WTC11 (cell line): ENCODE data around the gene STK32C. TPM values are rescaled to one million over a fixed set of nuclear protein-coding genes. Genes with fewer than 3 reads are reported as not detected.

Source experiments
- ATAC-seq: fragments of 200-7000 bp; cut with Tn5 transposase; 2 replicates; pipeline ENCODE4 v1.10.0; 2021; ENCODE audit warnings: mild to moderate bottlenecking, moderate library complexity
- CTCF ChIA-PET: fragments of 300-600 bp; sonication (Branson Sonifier 250); formaldehyde crosslinking; loops from one replicate; lab custom pipeline; 2021; ENCODE audit warnings: antibody characterized with exemption; lab: Charles Lee
- POLR2A ChIA-PET: fragments of 350-600 bp; sonication (Branson Sonifier 250); formaldehyde crosslinking; loops from one replicate; lab custom pipeline; 2021; ENCODE audit warnings: antibody characterized with exemption; lab: Charles Lee
- DNase-seq: peaks from one replicate; pipeline ENCODE4 v3.0.0; 2021; ENCODE audit warnings: low spot score
- H3K27ac Mint-ChIP-seq: 2 replicates; pipeline ENCODE4 v1.8.0; 2021; ENCODE audit warnings: mixed read lengths
- H3K27me3 Mint-ChIP-seq: 2 replicates; pipeline ENCODE4 v1.8.0; 2021; ENCODE audit warnings: low read depth, mild to moderate bottlenecking, moderate library complexity, mixed read lengths
- H3K36me3 Mint-ChIP-seq: 2 replicates; pipeline ENCODE4 v1.8.0; 2021; ENCODE audit warnings: mixed read lengths
- H3K4me1 Mint-ChIP-seq: 2 replicates; pipeline ENCODE4 v1.8.0; 2022; ENCODE audit warnings: mixed read lengths
- H3K4me3 Mint-ChIP-seq: 2 replicates; pipeline ENCODE4 v1.8.0; 2021; ENCODE audit warnings: mild to moderate bottlenecking, moderate library complexity, mixed read lengths
- H3K9me3 Mint-ChIP-seq: 2 replicates; pipeline ENCODE4 v1.8.0; 2021; ENCODE audit warnings: mixed read lengths
- ARID4B ChIP-seq: sonication (generic); formaldehyde crosslinking; IDR thresholded peaks from 2 replicates; pipeline ENCODE4 v1.8.0; 2023; ENCODE audit warnings: missing genetic modification reagents, mild to moderate bottlenecking, borderline replicate concordance
- ATF3 ChIP-seq: sonication (generic); formaldehyde crosslinking; conservative IDR thresholded peaks from 2 replicates; pipeline ENCODE4 v1.8.1; 2022; ENCODE audit warnings: mild to moderate bottlenecking, missing genetic modification reagents
- CREB1 ChIP-seq: sonication (generic); formaldehyde crosslinking; IDR thresholded peaks from 2 replicates; pipeline ENCODE4 v1.8.0; 2023; ENCODE audit warnings: mild to moderate bottlenecking, missing genetic modification reagents
- E2F4 ChIP-seq: sonication (generic); formaldehyde crosslinking; IDR thresholded peaks from 2 replicates; pipeline ENCODE4 v1.8.1; 2022; ENCODE audit warnings: low read depth, mild to moderate bottlenecking, moderate library complexity, missing genetic modification reagents, borderline replicate concordance
- E2F5 ChIP-seq: sonication (generic); formaldehyde crosslinking; IDR thresholded peaks from 2 replicates; pipeline ENCODE4 v1.8.1; 2022; ENCODE audit warnings: mild to moderate bottlenecking, moderate library complexity, missing genetic modification reagents
- ETV6 ChIP-seq: sonication (generic); formaldehyde crosslinking; IDR thresholded peaks from 2 replicates; pipeline ENCODE4 v1.8.1; 2022; ENCODE audit warnings: mild to moderate bottlenecking, missing genetic modification reagents
- IRF2 ChIP-seq: sonication (generic); formaldehyde crosslinking; IDR thresholded peaks from 2 replicates; pipeline ENCODE4 v1.8.0; 2022; ENCODE audit warnings: low read depth, missing genetic modification reagents, borderline replicate concordance
- NFE2L1 ChIP-seq: sonication (generic); formaldehyde crosslinking; IDR thresholded peaks from 2 replicates; pipeline ENCODE4 v1.8.1; 2023; ENCODE audit warnings: missing genetic modification reagents
- NR3C1 ChIP-seq: sonication (generic); formaldehyde crosslinking; conservative IDR thresholded peaks from 2 replicates; pipeline ENCODE4 v1.8.1; 2023; ENCODE audit warnings: low read depth, mild to moderate bottlenecking, missing genetic modification reagents
- RORB ChIP-seq: fragments of 250-450 bp; sonication (Bioruptor Pico); IDR thresholded peaks from 2 replicates; pipeline ENCODE4 v1.9.0; 2021; ENCODE audit warnings: mild to moderate bottlenecking
- SMAD4 ChIP-seq: sonication (generic); formaldehyde crosslinking; IDR thresholded peaks from 2 replicates; pipeline ENCODE4 v1.8.0; 2022; ENCODE audit warnings: mild to moderate bottlenecking, missing genetic modification reagents
- STAT6 ChIP-seq: sonication (generic); formaldehyde crosslinking; conservative IDR thresholded peaks from 2 replicates; pipeline ENCODE4 v1.8.1; 2023; ENCODE audit warnings: mild to moderate bottlenecking, low read depth, missing genetic modification reagents, moderate library complexity
- TCF7 ChIP-seq: sonication (generic); formaldehyde crosslinking; IDR thresholded peaks from 2 replicates; pipeline ENCODE4 v1.8.0; 2022; ENCODE audit warnings: mild to moderate bottlenecking, low read depth, missing genetic modification reagents, moderate library complexity
- ZNF121 ChIP-seq: sonication (generic); formaldehyde crosslinking; IDR thresholded peaks from 2 replicates; pipeline ENCODE4 v1.8.0; 2023; ENCODE audit warnings: missing genetic modification reagents
- ZNF138 ChIP-seq: sonication (generic); formaldehyde crosslinking; conservative IDR thresholded peaks from 2 replicates; pipeline ENCODE4 v1.8.1; 2022; ENCODE audit warnings: mild to moderate bottlenecking, moderate library complexity, missing genetic modification reagents
- ZNF281 ChIP-seq: sonication (generic); formaldehyde crosslinking; IDR thresholded peaks from 2 replicates; pipeline ENCODE4 v1.8.0; 2023; ENCODE audit warnings: mild to moderate bottlenecking, missing genetic modification reagents
- ZNF396 ChIP-seq: fragments of 250-450 bp; sonication (Bioruptor Pico); IDR thresholded peaks from 2 replicates; pipeline ENCODE4 v1.8.0; 2021; ENCODE audit warnings: mild to moderate bottlenecking, moderate library complexity, borderline replicate concordance
- ZNF416 ChIP-seq: fragments of 250-450 bp; sonication (Bioruptor Pico); IDR thresholded peaks from 2 replicates; pipeline ENCODE4 v1.9.0; 2021; ENCODE audit warnings: mild to moderate bottlenecking, inconsistent platforms
- ZNF425 ChIP-seq: fragments of 250-450 bp; sonication (Bioruptor Pico); conservative IDR thresholded peaks from 2 replicates; pipeline ENCODE4 v1.9.0; 2021; ENCODE audit warnings: mild to moderate bottlenecking
- total RNA-seq: library from RNA; stranded (reverse); gene quantifications from 3 replicates; pipeline ENCODE4 v1.2.3, GENCODE V29; 2021

STK32C gene
- total RNA-seq, 1 experiment from 2014 or later = 20.7 TPM

- TF ChIP-seq ARID4B (CRISPR knock-in tag) = no peak
- TF ChIP-seq ZNF425 (CRISPR knock-in tag) = no peak
Measured at GRCh38 chr10:132189810-132190422, 117.8 kb downstream of the STK32C start (continued).

GRCh38 chr10:132189016-132189415, 118.7 kb downstream of the STK32C start:
- Mint-ChIP-seq H3K27ac (no peak overlapping the region), H3K4me3 (no peak overlapping the region), H3K9me3 (peaks cover 4% of the 10 kb centered on the region), H3K36me3 (peaks cover 10% of the 10 kb centered on the region; the same call in 1 of the 2 replicates), H3K4me1 (peaks cover 9% of the 10 kb centered on the region), H3K27me3 (peaks cover 54% of the 10 kb centered on the region)
- DNase-seq = no peak
- ChIA-PET CTCF (interaction anchor here (0.6 kb wide), 1 partner anchor 276 kb away, joined by 4 read pairs; no protein-coding TSS in a partner anchor), POLR2A (no interaction called here)
- no peak for ATAC-seq
- TF ChIP-seq ZNF138 (CRISPR knock-in tag) = no peak
- no peak for TF ChIP-seq E2F5
- TF ChIP-seq ZNF281 (CRISPR knock-in tag) = no peak
- no peak for TF ChIP-seq ATF3 (CRISPR knock-in tag)
- TF ChIP-seq ZNF396 (CRISPR knock-in tag) = no peak
- no peak for TF ChIP-seq NR3C1
- TF ChIP-seq NFE2L1 = no peak
- TF ChIP-seq E2F4 (CRISPR knock-in tag) = no peak
- no peak for TF ChIP-seq ZNF416
- no peak for TF ChIP-seq ZNF121 (CRISPR knock-in tag)
- TF ChIP-seq TCF7 (CRISPR knock-in tag) = no peak
- no peak for TF ChIP-seq SMAD4
- no peak for TF ChIP-seq CREB1 (CRISPR knock-in tag)
- no peak for TF ChIP-seq IRF2 (CRISPR knock-in tag)
- no peak for TF ChIP-seq RORB
- TF ChIP-seq ETV6 (CRISPR knock-in tag) = no peak
- no peak for TF ChIP-seq STAT6 (CRISPR knock-in tag)
